ENCODE results near the gene HSPA12A.

DNA sequence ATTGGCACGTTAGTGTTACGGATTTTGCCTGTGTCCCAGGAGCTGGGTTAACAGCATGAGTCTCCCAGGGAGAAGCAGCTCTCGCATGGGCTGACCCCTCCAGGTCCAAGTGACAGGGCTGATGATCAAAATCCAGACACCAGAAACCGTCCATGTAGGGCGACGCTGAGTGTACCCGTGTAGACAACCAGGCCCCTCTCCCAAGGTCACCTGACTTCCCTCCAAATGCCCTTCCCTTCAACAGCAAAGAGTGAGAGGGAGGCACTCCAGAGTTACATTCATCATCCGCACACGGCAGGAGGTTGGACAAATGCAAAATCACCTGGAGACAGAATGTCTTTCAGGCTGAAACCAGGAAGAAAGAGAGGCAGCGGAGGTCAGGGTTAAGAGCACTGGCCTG lies 14.9 kb upstream of the HSPA12A start:
- TF ChIP-seq CTCF (conservative IDR thresholded peaks at IDR 0.05; ENCODE audit: low read depth, low read length), result no peak
- no peak for TF ChIP-seq EZH2 (IDR thresholded peaks at IDR 0.05; ENCODE audit: borderline replicate concordance, low read depth, low read length, poor library complexity, severe bottlenecking)

Measured in A673 (cell line).